CD14-positive monocyte (primary cell): Measurements from ENCODE around the gene OSCP1. TPM values are rescaled to one million over a fixed set of nuclear protein-coding genes. Genes with fewer than 3 reads are reported as not detected.
A peak's percentile ranks its signal among the peaks of the same experiment; 100 is the strongest.

Experiments
- DNase-seq, 3 donors: peaks; one replicate each; pipeline ENCODE4 v3.0.0-alpha.2; 2011 to 2022
- H2AFZ ChIP-seq: 2 replicates; pipeline ENCODE4 v1.6.0; 2012; ENCODE audit warnings: mild to moderate bottlenecking, low read depth, low read length, inconsistent platforms; ENCODE audit not compliant: insufficient read depth, poor library complexity, severe bottlenecking
- H3K27ac ChIP-seq, 2 donors: 1 replicate in 1 of 2; 2 replicates in 1 of 2; pipeline ENCODE4 v1.5.1; 2012 to 2013; ENCODE audit warnings: low read length in 2 of 2, control low read depth in 1 of 2, inconsistent platforms in 1 of 2, low read depth in 1 of 2, mild to moderate bottlenecking in 1 of 2
- H3K27me3 ChIP-seq, 2 donors: one replicate each; pipeline versions ENCODE4 v1.6.0 to v1.6.1; 2011 to 2013; ENCODE audit warnings: low read length in 2 of 2; ENCODE audit not compliant: control insufficient read depth in 2 of 2, insufficient read depth in 2 of 2
- H3K36me3 ChIP-seq, 2 donors: replicated peaks in 1 of 2; 1 replicate in 1 of 2; 2 replicates in 1 of 2; pipeline versions ENCODE4 v1.5.1 to v1.6.1; 2012 to 2013; ENCODE audit warnings: low read length in 2 of 2, control low read depth in 1 of 2, inconsistent platforms in 1 of 2, mild to moderate bottlenecking in 1 of 2; ENCODE audit not compliant: insufficient read depth in 2 of 2, control insufficient read depth in 1 of 2
- H3K4me1 ChIP-seq, 2 donors: 1 replicate in 1 of 2; 2 replicates in 1 of 2; pipeline versions ENCODE4 v1.5.1 to v1.6.1; 2012 to 2013; ENCODE audit warnings: low read length in 2 of 2, control low read depth in 1 of 2, inconsistent platforms in 1 of 2, mild to moderate bottlenecking in 1 of 2, moderate library complexity in 1 of 2; ENCODE audit not compliant: insufficient read depth in 2 of 2, control insufficient read depth in 1 of 2
- H3K4me2 ChIP-seq: replicated peaks from 2 replicates; pipeline ENCODE3; 2012; ENCODE audit warnings: low read length, moderate library complexity, mild to moderate bottlenecking; ENCODE audit not compliant: poor library complexity, severe bottlenecking; ENCODE audit errors: extremely low read depth
- H3K4me3 ChIP-seq, 3 experiments: fragments of 200-600 bp in 1 of 3; sonication (generic) in 1 of 3; replicated peaks in 1 of 3; 1 replicate in 2 of 3; 2 replicates in 1 of 3; pipeline ENCODE4 v1.5.1; 2011 to 2013; ENCODE audit warnings: low read length in 3 of 3, mild to moderate bottlenecking in 3 of 3, control low read depth in 2 of 3, low read depth in 2 of 3, inconsistent platforms in 1 of 3, moderate library complexity in 1 of 3
- H3K79me2 ChIP-seq: 2 replicates; pipeline ENCODE4 v1.6.0; 2012; ENCODE audit warnings: mild to moderate bottlenecking, control low read depth, inconsistent platforms, low read length, moderate library complexity; ENCODE audit not compliant: insufficient read depth
- H3K9ac ChIP-seq: 2 replicates; pipeline ENCODE4 v1.6.0; 2017; ENCODE audit warnings: low read length, mild to moderate bottlenecking; ENCODE audit not compliant: insufficient read depth, poor library complexity, severe bottlenecking
- H3K9me3 ChIP-seq, 2 donors: replicated peaks in 1 of 2; 1 replicate in 1 of 2; 2 replicates in 1 of 2; pipeline versions ENCODE4 v1.5.1 to v1.6.1; 2012 to 2013; ENCODE audit warnings: low read length in 2 of 2, control low read depth in 1 of 2; ENCODE audit not compliant: control insufficient read depth in 1 of 2, insufficient read depth in 1 of 2
- H4K20me1 ChIP-seq: 2 replicates; pipeline ENCODE4 v1.6.0; 2012; ENCODE audit warnings: mild to moderate bottlenecking, low read length, control low read depth, moderate library complexity; ENCODE audit not compliant: insufficient read depth
- H3K27ac Mint-ChIP-seq, 7 donors: one replicate each; pipeline ENCODE4 v1.8.0; 2020; ENCODE audit warnings: mild to moderate bottlenecking in 7 of 7, mixed read lengths in 7 of 7, moderate library complexity in 6 of 7, inconsistent platforms in 2 of 7
- H3K27me3 Mint-ChIP-seq, 3 donors: one replicate each; pipeline ENCODE4 v1.8.0; 2021 to 2022; ENCODE audit warnings: low read depth in 3 of 3, mild to moderate bottlenecking in 3 of 3, mixed read lengths in 3 of 3, moderate library complexity in 3 of 3, inconsistent platforms in 1 of 3
- H3K36me3 Mint-ChIP-seq, 2 donors: one replicate each; pipeline ENCODE4 v1.8.0; 2020; ENCODE audit warnings: mixed read lengths in 2 of 2, inconsistent platforms in 1 of 2, mild to moderate bottlenecking in 1 of 2
- H3K4me1 Mint-ChIP-seq: one replicate; pipeline ENCODE4 v1.8.0; 2020; ENCODE audit warnings: mild to moderate bottlenecking, mixed read lengths
- H3K4me3 Mint-ChIP-seq, 2 donors: one replicate each; pipeline ENCODE4 v1.8.0; 2020; ENCODE audit warnings: mild to moderate bottlenecking in 2 of 2, mixed read lengths in 2 of 2, moderate library complexity in 1 of 2
- H3K9me3 Mint-ChIP-seq, 7 donors: one replicate each; pipeline ENCODE4 v1.8.0; 2020 to 2022; ENCODE audit warnings: mixed read lengths in 7 of 7, mild to moderate bottlenecking in 6 of 7, moderate library complexity in 6 of 7, inconsistent platforms in 2 of 7
- WGBS: methylation state at CpG from one replicate; pipeline ENCODE4 v1.1.5; 2013; ENCODE audit warnings: missing lambda C conversion rate; ENCODE audit not compliant: insufficient coverage; 5-methylcytosine and 5-hydroxymethylcytosine counted together
- intact Hi-C, 2 donors: fragments of 100-400 bp; cut with micrococcal nuclease; formaldehyde crosslinking; loops; one replicate each; pipeline versions ENCODE4 v1.15.0 to v1.15.1; 2023
- polyA plus RNA-seq, 3 donors: library from polyadenylated mRNA; depleted of rRNA in 1 of 3; unstranded in 2 of 3; stranded (reverse) in 1 of 3; fragments of 300-500 nt in 2 of 3; fragments of >200 nt in 1 of 3; fragmentation: Illumina TruSeq in 2 of 3; gene quantifications; 1 replicate in 2 of 3; 2 replicates in 1 of 3; pipeline ENCODE4 v1.2.3, GENCODE V29; 2012 to 2021
- TF ChIP-seq, protein P1 (sequence below): fragments of 200-600 bp; IDR thresholded peaks from one replicate; pipeline ENCODE4 v1.8.0; 2022; ENCODE audit warnings: antibody characterized with exemption, mild to moderate bottlenecking

OSCP1 gene
- polyA plus RNA-seq, 3 donors = 0.12 to 0.82 TPM; not detected in 1

GRCh38 chr1:36391271-36391670, 59.0 kb downstream of the OSCP1 start:
- Histone ChIP-seq H3K9ac (no peak overlapping the region), H3K79me2 (peaks cover 53% of the 10 kb centered on the region), H2AFZ (no peak overlapping the region), H3K27ac (peak overlapping the region in 1 of 2 donors; percentile 100), H4K20me1 (peaks cover 12% of the 10 kb centered on the region), H3K27me3 (no peaks in the 10 kb centered on the region), H3K4me2 (no peak overlapping the region), H3K36me3 (peaks cover 34 to 46% of the 10 kb centered on the region in 2 donors), H3K9me3 (no peaks in the 10 kb centered on the region), H3K4me3 (no peak overlapping the region), H3K4me1 (peaks cover 49 to 56% of the 10 kb centered on the region in 2 donors)
- Mint-ChIP-seq H3K27me3 (peaks cover 0 to 1% (median 0%) of the 10 kb centered on the region in 3 donors), H3K4me3 (no peak overlapping the region), H3K9me3 (peaks cover 0 to 1% (median 0%) of the 10 kb centered on the region in 7 donors), H3K36me3 (peaks cover 45 to 64% of the 10 kb centered on the region in 2 donors), H3K27ac (peak overlapping the region in 4 of 7 donors; percentile 60 to 95 (median 86)), H3K4me1 (peaks cover 58% of the 10 kb centered on the region)
- DNase-seq = no peak
- TF ChIP-seq, protein P1, sequence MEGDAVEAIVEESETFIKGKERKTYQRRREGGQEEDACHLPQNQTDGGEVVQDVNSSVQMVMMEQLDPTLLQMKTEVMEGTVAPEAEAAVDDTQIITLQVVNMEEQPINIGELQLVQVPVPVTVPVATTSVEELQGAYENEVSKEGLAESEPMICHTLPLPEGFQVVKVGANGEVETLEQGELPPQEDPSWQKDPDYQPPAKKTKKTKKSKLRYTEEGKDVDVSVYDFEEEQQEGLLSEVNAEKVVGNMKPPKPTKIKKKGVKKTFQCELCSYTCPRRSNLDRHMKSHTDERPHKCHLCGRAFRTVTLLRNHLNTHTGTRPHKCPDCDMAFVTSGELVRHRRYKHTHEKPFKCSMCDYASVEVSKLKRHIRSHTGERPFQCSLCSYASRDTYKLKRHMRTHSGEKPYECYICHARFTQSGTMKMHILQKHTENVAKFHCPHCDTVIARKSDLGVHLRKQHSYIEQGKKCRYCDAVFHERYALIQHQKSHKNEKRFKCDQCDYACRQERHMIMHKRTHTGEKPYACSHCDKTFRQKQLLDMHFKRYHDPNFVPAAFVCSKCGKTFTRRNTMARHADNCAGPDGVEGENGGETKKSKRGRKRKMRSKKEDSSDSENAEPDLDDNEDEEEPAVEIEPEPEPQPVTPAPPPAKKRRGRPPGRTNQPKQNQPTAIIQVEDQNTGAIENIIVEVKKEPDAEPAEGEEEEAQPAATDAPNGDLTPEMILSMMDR = no peak
- 76% methylated on average over 2 of the region's 8 CpGs for WGBS
- intact Hi-C loops = no loop called here

- no peak overlapping the region for H3K4me3 Mint-ChIP-seq
- peaks cover 45 to 58% of the 10 kb centered on the region in 2 donors for H3K36me3 Mint-ChIP-seq
- Histone ChIP-seq H3K9ac (no peak overlapping the region), H3K36me3 (peaks cover 34 to 46% of the 10 kb centered on the region in 2 donors), H3K4me1 (peaks cover 46 to 50% of the 10 kb centered on the region in 2 donors), H3K79me2 (peaks cover 46% of the 10 kb centered on the region), H3K27me3 (no peaks in the 10 kb centered on the region), H2AFZ (no peak overlapping the region), H4K20me1 (peaks cover 12% of the 10 kb centered on the region), H3K27ac (peak overlapping the region; percentile 68 to 100), H3K4me2 (peak overlapping the region; percentile 14), H3K4me3 (no peak overlapping the region), H3K9me3 (no peaks in the 10 kb centered on the region)
- TF ChIP-seq, protein P1 = no peak
- peaks cover 0 to 1% (median 0%) of the 10 kb centered on the region in 7 donors for H3K9me3 Mint-ChIP-seq
- peak overlapping the region; percentile 79 to 95 (median 92) for H3K27ac Mint-ChIP-seq
- H3K27me3 Mint-ChIP-seq = peaks cover 0 to 1% (median 0%) of the 10 kb centered on the region in 3 donors
- intact Hi-C loops = no loop called here
- peaks cover 55% of the 10 kb centered on the region for H3K4me1 Mint-ChIP-seq
- no peak for DNase-seq
- WGBS = 82% methylated on average over 1 of the region's 2 CpGs
These were observed 59.8 kb downstream of the OSCP1 start for GRCh38 chr1:36390411-36390810.
